Activated naive CD8-positive, alpha-beta T cell treated with anti-CD3 and anti-CD28 coated beads for 36 hours (primary cell): ENCODE results near the gene OMA1. TPM values are rescaled to one million over a fixed set of nuclear protein-coding genes. Genes with fewer than 3 reads are reported as not detected.
A peak's percentile ranks its signal among the peaks of the same experiment; 100 is the strongest.
"Not testable (repeated sequence)": the region's sequence is repeated elsewhere in the genome, so short reads cannot be mapped to it uniquely, and the experiment has no call there.

Source experiments
- DNase-seq: peaks from one replicate; pipeline ENCODE4 v3.0.0; 2021
- H3K27ac Mint-ChIP-seq: one replicate; pipeline ENCODE4 v1.8.0; 2022; ENCODE audit warnings: mild to moderate bottlenecking, moderate library complexity, mixed read lengths
- H3K27me3 Mint-ChIP-seq: one replicate; pipeline ENCODE4 v1.8.0; 2022; ENCODE audit warnings: mild to moderate bottlenecking, mixed read lengths
- H3K36me3 Mint-ChIP-seq: one replicate; pipeline ENCODE4 v1.8.0; 2021; ENCODE audit warnings: mild to moderate bottlenecking, mixed read lengths
- H3K4me1 Mint-ChIP-seq: one replicate; pipeline ENCODE4 v1.8.0; 2021; ENCODE audit warnings: mixed read lengths
- H3K4me3 Mint-ChIP-seq: one replicate; pipeline ENCODE4 v1.8.0; 2022; ENCODE audit warnings: mild to moderate bottlenecking, moderate library complexity, mixed read lengths
- H3K9me3 Mint-ChIP-seq: one replicate; pipeline ENCODE4 v1.8.0; 2022; ENCODE audit warnings: mixed read lengths
- total RNA-seq, 2 experiments: library from RNA; stranded (reverse); gene quantifications; one replicate each; pipeline ENCODE4 v1.2.3, GENCODE V29; 2021

OMA1 gene
- 10 to 100 TPM; 13.1 to 13.8 TPM for total RNA-seq

DNA sequence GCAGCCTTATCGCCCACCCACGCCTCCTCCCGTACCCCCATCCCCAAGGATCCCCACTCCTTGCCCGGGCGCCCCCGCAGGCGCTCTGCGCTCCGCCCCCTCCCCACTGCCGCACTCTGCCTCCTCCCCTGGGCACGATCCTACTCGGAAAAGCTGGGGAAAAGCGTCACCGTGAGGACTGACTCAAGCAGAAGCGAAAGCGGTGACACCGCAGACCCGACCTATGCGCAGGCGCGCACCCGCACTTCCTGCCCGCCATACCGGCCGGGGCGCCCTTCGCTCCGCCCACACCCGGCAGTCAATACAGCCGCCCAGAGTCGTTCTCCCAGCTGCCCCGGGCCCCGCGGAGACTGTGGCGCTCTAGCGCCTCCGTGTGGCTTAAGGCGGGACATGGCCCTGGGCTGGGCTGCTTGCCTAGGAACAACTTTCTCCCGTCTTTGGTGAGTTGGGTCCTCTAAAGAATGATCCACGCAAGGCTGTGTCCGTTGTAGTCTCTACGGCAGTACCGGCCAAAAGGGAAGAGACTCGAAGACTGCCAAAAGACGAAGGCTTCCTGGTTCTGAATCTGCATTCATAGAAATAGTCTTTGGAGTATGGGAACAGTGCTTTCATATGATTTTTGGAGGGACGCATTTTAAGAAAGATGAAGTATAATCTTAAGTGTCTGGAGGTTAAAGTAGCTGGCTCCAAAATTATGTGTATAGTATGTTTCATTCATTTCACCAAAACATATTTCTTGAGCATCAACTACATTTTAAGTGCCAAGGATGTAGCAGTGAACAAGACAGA, at the start of gene OMA1:
Gene OMA1, minus strand, starts transcription at position 207 of the 789 bp plus-strand sequence. CDS start 7,432 bp downstream, outside the sequence.
- Mint-ChIP-seq H3K9me3 (no peaks in the 10 kb centered on the region), H3K27ac (peak within 1 kb of the TSS; percentile 95), H3K36me3 (no peaks in the 10 kb centered on the region), H3K4me3 (peak within 1 kb of the TSS; percentile 87), H3K4me1 (peaks cover 26% of the 10 kb centered on the region), H3K27me3 (no peaks in the 10 kb centered on the region)
- DNase-seq: peak; percentile 98

DNA sequence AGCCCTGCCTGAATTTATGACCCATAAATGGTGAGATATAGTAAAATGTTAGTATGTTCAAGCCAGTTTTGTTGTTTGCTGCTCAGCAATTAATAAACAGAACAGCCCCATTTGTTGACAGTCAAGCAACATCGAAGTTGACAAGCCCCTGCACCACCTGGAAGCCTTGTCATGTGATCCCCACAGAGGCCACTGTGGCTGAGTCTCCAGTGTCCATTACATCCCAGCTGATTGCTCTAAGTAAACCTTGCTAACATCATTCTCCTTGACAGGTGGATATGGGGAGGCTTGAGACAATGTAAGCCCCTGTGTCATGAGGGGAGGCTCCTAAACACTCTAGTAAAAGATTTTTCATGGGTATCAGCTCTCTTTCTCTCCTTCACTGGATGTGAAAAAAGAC, 48.0 kb upstream of the OMA1 start:
- H3K36me3 Mint-ChIP-seq: no peaks in the 10 kb centered on the region
- DNase-seq: no peak
- H3K27ac Mint-ChIP-seq: no peak overlapping the region
- no peaks in the 10 kb centered on the region for H3K4me1 Mint-ChIP-seq
- no peaks in the 10 kb centered on the region for H3K9me3 Mint-ChIP-seq
- no peak overlapping the region for H3K4me3 Mint-ChIP-seq
- peaks cover 44% of the 10 kb centered on the region for H3K27me3 Mint-ChIP-seq

DNA sequence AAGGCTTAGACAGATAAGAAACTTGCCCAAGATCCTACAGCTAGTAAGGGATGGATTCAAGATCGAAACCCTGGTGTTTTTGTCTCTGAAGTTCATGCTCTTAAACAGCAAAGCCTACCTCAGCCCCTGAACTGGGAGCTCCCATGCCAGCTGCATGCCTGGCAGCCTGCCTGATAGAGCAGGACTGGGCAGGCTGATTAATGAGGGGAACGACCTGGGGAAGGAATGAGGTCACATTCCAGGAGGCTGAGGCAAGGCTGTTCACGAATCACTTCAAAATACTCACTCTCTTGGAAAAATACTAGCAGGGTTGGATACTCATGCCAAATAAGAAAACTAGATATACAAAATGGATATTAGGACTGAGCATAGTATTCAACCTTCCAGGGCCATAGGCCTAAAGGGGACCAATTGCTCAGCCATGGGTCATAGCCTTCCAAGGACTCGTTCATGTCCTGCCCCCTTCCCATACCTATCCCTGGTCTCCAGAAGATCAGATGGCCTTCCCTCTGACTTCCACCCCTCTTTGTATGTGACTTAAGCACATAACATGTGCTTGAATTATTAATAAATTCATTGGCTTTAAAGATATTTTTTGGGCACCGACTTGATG, 46.1 kb upstream of the OMA1 start:
- Mint-ChIP-seq H3K27ac (no peak overlapping the region), H3K9me3 (no peaks in the 10 kb centered on the region), H3K36me3 (no peaks in the 10 kb centered on the region), H3K27me3 (peaks cover 34% of the 10 kb centered on the region), H3K4me1 (no peaks in the 10 kb centered on the region), H3K4me3 (no peak overlapping the region)
- DNase-seq: no peak

DNA sequence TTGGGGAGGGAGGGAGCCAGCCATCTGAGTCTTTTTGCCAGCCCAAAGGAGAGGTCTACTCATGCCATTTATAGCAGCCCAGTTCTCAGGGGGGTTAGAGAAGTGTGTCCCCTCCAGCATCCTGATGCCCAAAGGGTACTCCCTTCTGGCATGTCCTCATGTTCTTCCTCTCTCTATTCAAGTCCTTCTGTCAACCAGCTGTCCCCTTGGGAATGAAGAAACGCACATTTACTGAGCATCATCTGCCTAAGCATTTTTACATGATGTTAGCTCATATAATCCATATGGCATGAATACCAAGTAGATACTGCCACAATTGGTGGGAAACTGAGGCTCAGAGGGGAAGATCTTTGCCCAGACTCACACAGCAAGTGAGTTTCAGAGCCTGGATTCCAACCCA, 45.3 kb upstream of the OMA1 start:
- peaks cover 36% of the 10 kb centered on the region for H3K27me3 Mint-ChIP-seq
- H3K9me3 Mint-ChIP-seq: no peaks in the 10 kb centered on the region
- no peak overlapping the region for H3K4me3 Mint-ChIP-seq
- no peak overlapping the region for H3K27ac Mint-ChIP-seq
- no peaks in the 10 kb centered on the region for H3K4me1 Mint-ChIP-seq
- H3K36me3 Mint-ChIP-seq: no peaks in the 10 kb centered on the region
- DNase-seq: no peak

DNA sequence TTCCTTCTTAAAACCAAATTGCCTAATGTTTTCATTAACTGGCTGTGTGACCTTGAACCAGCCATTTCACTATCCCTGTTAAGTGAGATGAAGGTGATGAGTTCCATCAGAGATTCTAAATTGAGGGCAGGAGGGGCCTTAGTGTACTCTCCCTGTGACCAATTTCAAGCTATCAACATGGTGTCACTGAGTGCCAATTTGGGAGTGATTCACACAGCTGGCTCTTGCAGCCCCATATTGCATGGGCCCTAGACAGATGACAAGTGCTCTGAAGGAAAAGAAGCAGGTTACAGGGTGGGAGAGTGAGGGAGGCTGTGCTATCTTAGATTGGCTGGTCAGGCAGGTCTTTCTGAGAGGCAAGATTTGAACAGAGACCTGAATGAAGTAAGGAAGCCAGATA, 43.5 kb upstream of the OMA1 start:
- Mint-ChIP-seq H3K9me3 (no peaks in the 10 kb centered on the region), H3K36me3 (no peaks in the 10 kb centered on the region), H3K4me1 (peaks cover 4% of the 10 kb centered on the region), H3K27me3 (peaks cover 36% of the 10 kb centered on the region), H3K4me3 (no peak overlapping the region), H3K27ac (no peak overlapping the region)
- no peak for DNase-seq

DNA sequence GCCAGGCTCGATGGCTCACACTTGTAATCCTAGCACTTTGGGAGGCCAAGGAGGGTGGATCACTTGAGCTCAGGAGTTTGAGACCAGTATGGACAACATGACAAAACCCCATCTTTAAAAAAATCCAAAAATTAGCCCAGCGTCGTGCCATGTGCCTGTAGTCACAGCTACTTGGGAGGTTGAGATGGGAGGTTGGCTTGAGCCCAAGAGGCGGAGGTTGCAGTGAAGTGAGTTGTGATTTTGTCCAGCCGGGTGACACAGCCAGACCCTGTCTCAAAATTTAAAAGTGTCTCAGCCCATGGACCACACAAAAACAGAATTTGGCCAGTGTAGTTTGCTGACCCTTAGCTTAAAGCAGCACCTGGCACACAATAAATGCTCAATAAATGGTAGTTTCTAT, 41.9 kb upstream of the OMA1 start:
- H3K4me3 Mint-ChIP-seq: no peak overlapping the region
- no peak for DNase-seq
- H3K27me3 Mint-ChIP-seq: peaks cover 43% of the 10 kb centered on the region
- no peaks in the 10 kb centered on the region for H3K36me3 Mint-ChIP-seq
- H3K27ac Mint-ChIP-seq: no peak overlapping the region
- no peaks in the 10 kb centered on the region for H3K9me3 Mint-ChIP-seq
- H3K4me1 Mint-ChIP-seq: peaks cover 17% of the 10 kb centered on the region

DNA sequence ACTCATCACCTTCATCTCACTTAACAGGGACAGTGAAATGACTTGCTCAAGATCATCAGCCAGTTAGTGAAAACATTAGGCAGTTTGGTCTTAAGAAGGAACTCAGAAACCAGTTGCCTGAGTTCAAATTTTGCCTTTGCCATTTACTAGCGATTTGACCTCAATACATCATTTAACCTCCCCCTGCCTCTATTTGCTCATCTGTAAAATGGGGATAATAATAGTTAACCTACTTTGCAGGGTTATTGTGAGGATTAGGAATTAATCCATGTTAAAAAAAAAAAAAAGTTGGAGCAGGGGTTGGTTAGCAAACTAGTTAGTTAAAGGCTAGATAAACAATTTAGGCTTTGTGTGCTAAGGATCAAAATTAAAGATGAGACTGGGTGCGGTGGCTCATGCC, 41.1 kb upstream of the OMA1 start:
- H3K36me3 Mint-ChIP-seq: no peaks in the 10 kb centered on the region
- no peak overlapping the region for H3K4me3 Mint-ChIP-seq
- H3K27ac Mint-ChIP-seq: no peak overlapping the region
- peaks cover 43% of the 10 kb centered on the region for H3K27me3 Mint-ChIP-seq
- H3K4me1 Mint-ChIP-seq: peaks cover 18% of the 10 kb centered on the region
- DNase-seq: no peak
- no peaks in the 10 kb centered on the region for H3K9me3 Mint-ChIP-seq

DNA sequence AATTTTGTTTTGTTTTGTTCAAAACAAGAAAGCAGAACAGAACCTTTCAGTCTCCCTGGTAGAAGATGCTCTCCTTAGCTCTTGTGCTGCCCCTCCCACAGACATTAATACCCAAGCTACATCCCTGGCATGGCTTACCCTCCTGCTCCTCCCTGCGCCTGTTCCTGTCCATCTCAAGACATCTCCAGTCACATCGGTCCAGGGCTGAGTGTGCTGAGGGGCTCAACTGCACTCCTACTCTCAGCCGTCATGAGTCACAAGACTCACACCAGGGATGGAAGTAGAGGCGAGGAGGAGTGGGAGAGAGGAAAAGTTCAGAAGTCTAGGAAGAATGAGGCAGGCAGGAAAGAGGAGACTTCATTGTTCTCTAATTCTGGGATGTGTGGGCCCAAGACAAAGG, 39.7 kb upstream of the OMA1 start:
- no peaks in the 10 kb centered on the region for H3K9me3 Mint-ChIP-seq
- DNase-seq: no peak
- no peak overlapping the region for H3K4me3 Mint-ChIP-seq
- H3K36me3 Mint-ChIP-seq: no peaks in the 10 kb centered on the region
- H3K27me3 Mint-ChIP-seq: peaks cover 42% of the 10 kb centered on the region
- H3K27ac Mint-ChIP-seq: no peak overlapping the region
- peaks cover 18% of the 10 kb centered on the region for H3K4me1 Mint-ChIP-seq

DNA sequence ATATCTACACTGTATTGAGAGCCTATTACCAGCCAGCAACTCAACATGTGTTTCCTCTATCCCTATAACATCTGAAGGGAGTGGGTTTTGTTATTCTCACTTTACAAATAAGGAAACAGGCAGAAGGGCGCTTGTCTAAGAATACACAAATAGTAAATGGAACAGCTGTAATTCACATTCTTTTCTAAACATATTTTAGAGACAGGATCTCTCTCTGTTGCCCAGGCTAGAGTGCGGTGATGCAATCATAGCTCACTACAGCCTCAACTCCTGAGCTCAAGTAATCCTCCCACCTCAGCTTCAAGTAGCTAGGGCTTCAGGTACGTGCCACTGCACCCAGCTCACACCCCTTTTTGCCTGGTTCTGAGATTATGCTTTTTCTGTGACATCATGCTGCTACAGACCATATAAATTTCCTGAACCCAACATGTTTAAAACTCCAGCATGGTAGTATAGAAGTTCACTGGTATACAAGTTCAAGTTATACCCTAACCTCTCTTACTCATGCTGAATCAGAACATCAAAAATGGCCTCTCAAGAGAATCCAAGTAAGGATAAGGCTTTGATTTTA, 39.1 kb upstream of the OMA1 start:
- Mint-ChIP-seq H3K4me1 (peaks cover 18% of the 10 kb centered on the region), H3K27me3 (peaks cover 46% of the 10 kb centered on the region)

DNA sequence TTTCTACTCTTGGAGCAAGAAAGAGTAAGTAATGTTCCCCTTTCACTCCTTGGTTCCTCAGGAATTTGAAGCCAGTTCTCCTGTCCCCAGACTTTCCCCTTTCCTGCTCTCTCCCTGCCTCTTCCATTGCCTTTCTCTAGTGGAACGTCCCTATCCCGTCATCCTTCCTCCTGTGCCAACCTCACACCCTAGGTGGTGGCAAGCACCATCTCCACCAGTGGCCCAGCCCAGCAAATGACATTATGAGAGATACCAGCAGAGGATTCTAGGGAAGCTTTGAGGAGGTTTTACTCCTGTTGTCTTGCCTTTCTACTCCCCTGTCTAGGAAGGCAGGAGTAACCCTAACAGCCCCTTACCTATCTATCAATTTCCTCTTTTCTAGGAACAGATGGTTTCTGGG, 38.6 kb upstream of the OMA1 start:
- H3K4me3 Mint-ChIP-seq: no peak overlapping the region
- H3K27ac Mint-ChIP-seq: no peak overlapping the region
- no peaks in the 10 kb centered on the region for H3K36me3 Mint-ChIP-seq
- H3K4me1 Mint-ChIP-seq: peaks cover 18% of the 10 kb centered on the region
- peaks cover 47% of the 10 kb centered on the region for H3K27me3 Mint-ChIP-seq
- H3K9me3 Mint-ChIP-seq: no peaks in the 10 kb centered on the region
- no peak for DNase-seq

More for the DNA sequence above, 39.1 kb upstream of the OMA1 start:
- Mint-ChIP-seq H3K9me3 (no peaks in the 10 kb centered on the region), H3K4me3 (no peak overlapping the region), H3K27ac (no peak overlapping the region), H3K36me3 (no peaks in the 10 kb centered on the region)
- no peak for DNase-seq

DNA sequence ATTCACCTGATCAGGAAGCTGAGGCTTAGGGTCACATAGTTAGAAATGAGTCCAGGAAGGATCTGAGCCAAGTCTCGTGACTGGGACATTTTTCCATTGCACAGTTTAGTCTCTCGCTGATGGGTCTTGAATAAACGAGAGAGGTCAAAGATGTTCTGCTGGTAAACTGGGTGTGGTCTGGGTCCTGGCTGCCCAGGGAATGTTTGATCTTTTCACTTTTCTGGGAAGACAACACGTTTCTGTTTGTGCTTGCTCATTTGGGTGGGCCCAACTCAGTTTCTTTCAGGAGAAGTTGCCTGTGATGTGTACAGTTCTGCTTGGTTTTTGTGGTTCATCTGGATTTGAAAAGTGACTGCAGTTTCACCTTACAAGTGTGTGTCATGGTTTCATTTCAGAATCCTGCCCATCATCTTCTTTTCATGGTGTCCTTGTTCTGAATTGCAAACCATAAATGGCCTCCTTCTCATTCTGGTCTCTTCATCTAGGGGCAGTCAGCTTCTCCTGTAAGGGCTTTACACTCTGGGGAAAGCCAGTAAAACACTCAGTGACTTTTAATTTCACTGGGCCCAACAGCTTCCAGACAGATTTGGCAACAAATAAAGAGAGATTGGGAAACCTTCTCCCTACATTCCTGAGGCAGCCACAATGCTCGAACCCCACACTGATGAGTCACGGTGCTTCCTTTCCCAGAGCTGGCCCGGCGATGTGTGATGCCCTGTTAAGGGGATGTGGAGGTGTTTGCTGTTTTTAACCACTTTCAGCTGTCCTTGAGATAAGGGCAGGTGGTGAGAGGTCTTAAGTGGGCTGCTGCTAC, 37.8 kb upstream of the OMA1 start:
- Mint-ChIP-seq H3K36me3 (no peaks in the 10 kb centered on the region), H3K9me3 (no peaks in the 10 kb centered on the region), H3K4me3 (no peak overlapping the region), H3K27me3 (peaks cover 56% of the 10 kb centered on the region), H3K27ac (no peak overlapping the region), H3K4me1 (peaks cover 18% of the 10 kb centered on the region)
- DNase-seq: no peak

DNA sequence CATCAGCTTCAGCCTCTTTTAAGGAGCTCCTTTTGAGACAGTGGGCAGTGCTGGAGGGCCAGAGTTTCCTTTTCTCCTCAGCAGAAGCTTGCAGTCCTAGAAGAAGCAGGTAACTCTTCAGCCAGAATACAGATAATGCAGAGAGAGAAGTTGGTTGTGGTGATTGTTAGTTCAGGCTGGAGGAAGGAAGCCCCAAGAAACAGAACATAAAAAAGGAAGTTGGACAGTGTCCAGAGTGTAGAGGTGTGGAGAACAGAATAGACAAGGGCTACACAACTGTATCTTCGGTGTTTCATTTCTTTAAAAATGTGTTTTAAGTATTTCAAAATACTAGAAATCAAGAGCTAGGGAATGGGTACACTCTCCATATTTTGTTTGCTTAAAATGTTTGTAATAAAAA, 37.0 kb upstream of the OMA1 start:
- Mint-ChIP-seq H3K27me3 (peaks cover 59% of the 10 kb centered on the region), H3K4me3 (no peak overlapping the region), H3K9me3 (no peaks in the 10 kb centered on the region), H3K4me1 (peaks cover 18% of the 10 kb centered on the region), H3K36me3 (no peaks in the 10 kb centered on the region), H3K27ac (no peak overlapping the region)
- no peak for DNase-seq

DNA sequence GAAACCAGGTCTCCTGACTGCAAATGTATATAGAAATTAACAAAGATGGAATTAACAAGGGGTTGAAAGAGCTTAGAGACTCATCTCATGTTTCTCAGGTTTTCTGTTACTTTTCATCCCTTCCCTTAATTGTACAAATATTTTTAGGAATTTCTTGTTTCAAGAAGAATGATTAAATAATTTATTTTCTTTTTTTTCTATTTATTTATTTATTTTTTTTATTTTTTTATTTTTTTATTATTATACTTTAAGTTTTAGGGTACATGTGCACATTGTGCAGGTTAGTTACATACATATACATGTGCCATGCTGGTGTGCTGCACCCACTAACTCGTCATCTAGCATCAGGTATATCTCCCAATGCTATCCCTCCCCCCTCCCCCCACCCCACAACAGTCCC, 35.6 kb upstream of the OMA1 start:
- Mint-ChIP-seq H3K27me3 (peaks cover 66% of the 10 kb centered on the region), H3K4me1 (peaks cover 29% of the 10 kb centered on the region)
- not testable (repeated sequence) for H3K27ac Mint-ChIP-seq, H3K4me3 Mint-ChIP-seq, H3K36me3 Mint-ChIP-seq, H3K9me3 Mint-ChIP-seq, DNase-seq

DNA sequence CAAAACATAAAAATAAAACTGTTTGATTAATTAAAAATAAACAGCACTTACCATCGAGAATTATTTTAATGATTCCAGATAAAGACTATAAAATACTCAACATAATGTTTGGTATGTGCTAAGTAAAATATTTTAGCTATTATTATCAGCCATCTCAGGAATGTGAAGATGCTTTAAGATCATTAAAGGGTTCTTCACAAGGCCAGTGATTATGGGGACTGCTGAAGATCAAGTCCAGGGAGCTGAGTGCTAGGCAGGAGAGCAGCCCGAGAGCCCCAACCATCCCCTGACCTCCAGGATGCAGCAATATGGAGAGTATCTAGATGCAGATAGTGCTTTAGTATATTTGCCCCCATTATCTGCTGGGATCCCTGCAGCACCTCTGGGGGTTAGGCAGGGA, 35.1 kb upstream of the OMA1 start:
- H3K27ac Mint-ChIP-seq: no peak overlapping the region
- no peak for DNase-seq
- H3K27me3 Mint-ChIP-seq: peaks cover 65% of the 10 kb centered on the region
- peaks cover 29% of the 10 kb centered on the region for H3K4me1 Mint-ChIP-seq
- no peaks in the 10 kb centered on the region for H3K36me3 Mint-ChIP-seq
- no peaks in the 10 kb centered on the region for H3K9me3 Mint-ChIP-seq
- no peak overlapping the region for H3K4me3 Mint-ChIP-seq

DNA sequence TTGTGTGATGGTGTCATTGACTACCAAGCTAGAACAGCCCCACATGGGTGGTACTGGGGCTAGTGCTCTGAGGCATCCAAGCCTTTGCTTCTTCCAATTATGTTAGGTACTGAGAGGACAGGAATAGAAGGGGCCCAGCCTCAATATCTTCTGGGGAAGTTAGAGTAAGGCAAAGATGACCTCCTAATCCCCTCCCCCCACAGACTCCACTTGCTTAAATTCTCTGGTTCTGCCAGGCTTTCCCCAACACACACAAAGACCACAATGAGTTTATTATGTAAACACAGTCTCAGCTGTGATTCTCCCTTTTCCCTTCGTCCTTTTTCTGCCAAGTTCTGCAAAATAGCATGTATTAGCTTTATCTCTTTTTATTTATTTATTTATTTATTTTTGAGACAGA, 33.7 kb upstream of the OMA1 start:
- Mint-ChIP-seq H3K4me3 (no peak overlapping the region), H3K9me3 (no peaks in the 10 kb centered on the region), H3K4me1 (peaks cover 34% of the 10 kb centered on the region), H3K36me3 (no peaks in the 10 kb centered on the region), H3K27ac (no peak overlapping the region), H3K27me3 (peaks cover 69% of the 10 kb centered on the region)
- DNase-seq: no peak
